HepG2 (cell line): ENCODE data around the gene PLXND1. TPM values are rescaled to one million over a fixed set of nuclear protein-coding genes. Genes with fewer than 3 reads are reported as not detected.

ENCODE experiments used
- GATA4 ChIP-seq: sonication (generic); IDR thresholded peaks from 2 replicates; pipeline ENCODE4 v1.6.1; 2016; ENCODE audit warnings: antibody characterized with exemption, low read depth, borderline replicate concordance
- GFI1 ChIP-seq: sonication (generic); formaldehyde crosslinking; IDR thresholded peaks from 2 replicates; pipeline ENCODE4 v1.5.0; 2020; ENCODE audit warnings: missing genetic modification reagents, mild to moderate bottlenecking, borderline replicate concordance
- PHF21A ChIP-seq: sonication (generic); formaldehyde crosslinking; IDR thresholded peaks from 2 replicates; pipeline ENCODE4 v1.5.0; 2020; ENCODE audit warnings: mild to moderate bottlenecking, missing genetic modification reagents
- RBAK ChIP-seq: sonication (generic); formaldehyde crosslinking; IDR thresholded peaks from 2 replicates; pipeline ENCODE4 v1.5.1; 2020; ENCODE audit warnings: mild to moderate bottlenecking, missing genetic modification reagents
- ZFP90 ChIP-seq: sonication (generic); formaldehyde crosslinking; IDR thresholded peaks from 2 replicates; pipeline ENCODE4 v1.8.0; 2022; ENCODE audit warnings: missing genetic modification reagents, mild to moderate bottlenecking, inconsistent platforms, borderline replicate concordance
- ZNF263 ChIP-seq: sonication (generic); formaldehyde crosslinking; IDR thresholded peaks from 2 replicates; pipeline ENCODE4 v1.4.0; 2020; ENCODE audit warnings: missing genetic modification reagents
- ZSCAN12 ChIP-seq: sonication (generic); formaldehyde crosslinking; IDR thresholded peaks from 2 replicates; pipeline ENCODE4 v1.9.0; 2021; ENCODE audit warnings: mild to moderate bottlenecking, missing genetic modification reagents
- polyA plus RNA-seq, 8 experiments: library from polyadenylated mRNA; depleted of rRNA in 3 of 8; stranded (reverse) in 7 of 8; unstranded in 1 of 8; fragments of >200 nt; fragmentation: Illumina TruSeq in 4 of 8; extraction: Trizol in 4 of 8; gene quantifications; 2 replicates each; pipeline versions ENCODE4 v1.2.1 to v1.2.3, GENCODE V29; 2011 to 2016; ENCODE audit warnings: low read depth in 4 of 8, missing spikeins in 1 of 8, mixed read lengths in 1 of 8; ENCODE audit not compliant: insufficient read depth in 1 of 8
- total RNA-seq, 5 experiments: library from RNA; depleted of rRNA; stranded (reverse); fragments of >200 nt; fragmentation: Illumina TruSeq; extraction: Trizol; gene quantifications; 2 replicates each; pipeline ENCODE4 v1.2.3, GENCODE V29; 2016; ENCODE audit warnings: low read depth in 1 of 5
- TF ChIP-seq, protein P1 (sequence below): sonication (generic); formaldehyde crosslinking; IDR thresholded peaks from 2 replicates; pipeline ENCODE4 v1.4.0; 2020; ENCODE audit warnings: missing genetic modification reagents, borderline replicate concordance
- TF ChIP-seq, protein P2 (sequence below): sonication (generic); formaldehyde crosslinking; IDR thresholded peaks from 2 replicates; pipeline ENCODE4 v1.8.1; 2023; ENCODE audit warnings: mild to moderate bottlenecking, moderate library complexity, missing genetic modification reagents
- TF ChIP-seq, protein P3 (sequence below): sonication (generic); formaldehyde crosslinking; IDR thresholded peaks from one replicate; pipeline ENCODE4 v1.5.1; 2020; ENCODE audit warnings: mild to moderate bottlenecking, missing genetic modification reagents; ENCODE audit errors: not compliant biosample characterization
- TF ChIP-seq, protein P4 (sequence below): sonication (generic); formaldehyde crosslinking; IDR thresholded peaks from 2 replicates; pipeline ENCODE4 v1.5.0; 2020; ENCODE audit warnings: mild to moderate bottlenecking, missing genetic modification reagents

PLXND1 gene
- total and polyA plus RNA-seq, 2 of the 13 experiments (the other 11 are each of a cell fraction or from before 2014, with no cell fraction given) = 15.9 to 42.0 TPM

DNA sequence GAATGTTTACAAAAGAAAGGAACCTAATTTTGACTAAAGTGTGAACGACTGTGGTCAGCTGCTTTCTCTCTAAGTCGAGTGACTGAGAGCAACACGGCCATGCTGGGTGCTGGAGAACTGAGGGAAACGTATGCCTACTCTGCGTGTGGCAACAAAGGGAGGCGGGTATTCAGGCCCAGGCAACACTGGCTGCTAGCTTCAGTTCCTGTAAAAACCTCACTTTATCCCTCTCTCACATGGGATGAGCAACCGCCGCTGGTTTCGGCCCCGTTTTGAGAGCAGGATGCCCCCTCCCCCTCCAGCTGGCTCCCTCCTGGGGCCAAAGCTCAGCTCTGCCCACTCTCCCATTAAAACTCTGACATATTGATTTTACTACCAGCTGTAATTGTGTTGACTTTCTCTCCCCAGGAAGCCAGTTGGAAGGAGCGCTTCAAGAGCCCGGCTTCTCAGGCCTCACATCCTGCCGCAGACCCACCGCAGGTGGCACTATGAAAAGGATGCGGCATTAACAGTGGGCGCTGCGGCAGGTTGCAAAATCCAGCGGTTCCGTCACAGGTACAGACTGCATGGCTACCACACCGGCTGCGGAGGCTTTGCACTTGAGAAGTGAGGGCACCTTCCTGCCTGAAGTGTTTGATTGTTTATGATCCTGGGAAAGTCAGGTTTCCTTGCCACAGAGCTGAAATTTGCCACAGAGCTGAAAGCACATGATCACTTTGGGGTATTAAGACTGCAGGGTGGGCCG lies 12.7 kb downstream of the PLXND1 start (continued):
- TF ChIP-seq, protein P1, sequence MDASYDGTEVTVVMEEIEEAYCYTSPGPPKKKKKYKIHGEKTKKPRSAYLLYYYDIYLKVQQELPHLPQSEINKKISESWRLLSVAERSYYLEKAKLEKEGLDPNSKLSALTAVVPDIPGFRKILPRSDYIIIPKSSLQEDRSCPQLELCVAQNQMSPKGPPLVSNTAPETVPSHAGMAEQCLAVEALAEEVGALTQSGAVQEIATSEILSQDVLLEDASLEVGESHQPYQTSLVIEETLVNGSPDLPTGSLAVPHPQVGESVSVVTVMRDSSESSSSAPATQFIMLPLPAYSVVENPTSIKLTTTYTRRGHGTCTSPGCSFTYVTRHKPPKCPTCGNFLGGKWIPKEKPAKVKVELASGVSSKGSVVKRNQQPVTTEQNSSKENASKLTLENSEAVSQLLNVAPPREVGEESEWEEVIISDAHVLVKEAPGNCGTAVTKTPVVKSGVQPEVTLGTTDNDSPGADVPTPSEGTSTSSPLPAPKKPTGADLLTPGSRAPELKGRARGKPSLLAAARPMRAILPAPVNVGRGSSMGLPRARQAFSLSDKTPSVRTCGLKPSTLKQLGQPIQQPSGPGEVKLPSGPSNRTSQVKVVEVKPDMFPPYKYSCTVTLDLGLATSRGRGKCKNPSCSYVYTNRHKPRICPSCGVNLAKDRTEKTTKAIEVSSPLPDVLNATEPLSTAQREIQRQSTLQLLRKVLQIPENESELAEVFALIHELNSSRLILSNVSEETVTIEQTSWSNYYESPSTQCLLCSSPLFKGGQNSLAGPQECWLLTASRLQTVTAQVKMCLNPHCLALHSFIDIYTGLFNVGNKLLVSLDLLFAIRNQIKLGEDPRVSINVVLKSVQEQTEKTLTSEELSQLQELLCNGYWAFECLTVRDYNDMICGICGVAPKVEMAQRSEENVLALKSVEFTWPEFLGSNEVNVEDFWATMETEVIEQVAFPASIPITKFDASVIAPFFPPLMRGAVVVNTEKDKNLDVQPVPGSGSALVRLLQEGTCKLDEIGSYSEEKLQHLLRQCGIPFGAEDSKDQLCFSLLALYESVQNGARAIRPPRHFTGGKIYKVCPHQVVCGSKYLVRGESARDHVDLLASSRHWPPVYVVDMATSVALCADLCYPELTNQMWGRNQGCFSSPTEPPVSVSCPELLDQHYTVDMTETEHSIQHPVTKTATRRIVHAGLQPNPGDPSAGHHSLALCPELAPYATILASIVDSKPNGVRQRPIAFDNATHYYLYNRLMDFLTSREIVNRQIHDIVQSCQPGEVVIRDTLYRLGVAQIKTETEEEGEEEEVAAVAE (CRISPR knock-in tag) = no peak
- TF ChIP-seq GATA4 (no peak), GFI1 (no peak; the same call in 1 of the 2 replicates), ZSCAN12 (CRISPR knock-in tag) (no peak), PHF21A (CRISPR knock-in tag) (peak; percentile 95), ZFP90 (no peak; the same call in 1 of the 2 replicates), RBAK (CRISPR knock-in tag) (no peak), ZNF263 (CRISPR knock-in tag) (peak; percentile 69; the same call in 1 of the 2 replicates)
- TF ChIP-seq, protein P2, sequence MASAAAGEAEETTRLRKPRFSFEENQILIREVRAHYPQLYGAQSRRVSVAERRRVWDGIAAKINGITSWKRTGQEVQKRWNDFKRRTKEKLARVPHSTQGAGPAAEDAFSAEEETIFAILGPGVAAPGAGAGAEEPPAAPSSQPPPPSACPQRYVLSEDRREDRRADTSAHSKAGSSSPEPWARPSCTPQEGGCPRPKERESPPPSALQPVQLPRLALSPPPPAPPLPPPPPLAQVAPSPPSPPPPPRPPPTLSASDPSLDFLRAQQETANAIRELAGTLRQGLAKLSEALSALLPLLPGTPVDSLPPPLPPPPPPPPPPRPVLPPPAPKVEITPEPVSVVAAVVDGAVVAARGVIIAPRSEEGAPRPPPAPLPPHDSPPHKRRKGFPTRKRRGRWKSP (CRISPR knock-in tag) = peak; percentile 62
- TF ChIP-seq, protein P3, sequence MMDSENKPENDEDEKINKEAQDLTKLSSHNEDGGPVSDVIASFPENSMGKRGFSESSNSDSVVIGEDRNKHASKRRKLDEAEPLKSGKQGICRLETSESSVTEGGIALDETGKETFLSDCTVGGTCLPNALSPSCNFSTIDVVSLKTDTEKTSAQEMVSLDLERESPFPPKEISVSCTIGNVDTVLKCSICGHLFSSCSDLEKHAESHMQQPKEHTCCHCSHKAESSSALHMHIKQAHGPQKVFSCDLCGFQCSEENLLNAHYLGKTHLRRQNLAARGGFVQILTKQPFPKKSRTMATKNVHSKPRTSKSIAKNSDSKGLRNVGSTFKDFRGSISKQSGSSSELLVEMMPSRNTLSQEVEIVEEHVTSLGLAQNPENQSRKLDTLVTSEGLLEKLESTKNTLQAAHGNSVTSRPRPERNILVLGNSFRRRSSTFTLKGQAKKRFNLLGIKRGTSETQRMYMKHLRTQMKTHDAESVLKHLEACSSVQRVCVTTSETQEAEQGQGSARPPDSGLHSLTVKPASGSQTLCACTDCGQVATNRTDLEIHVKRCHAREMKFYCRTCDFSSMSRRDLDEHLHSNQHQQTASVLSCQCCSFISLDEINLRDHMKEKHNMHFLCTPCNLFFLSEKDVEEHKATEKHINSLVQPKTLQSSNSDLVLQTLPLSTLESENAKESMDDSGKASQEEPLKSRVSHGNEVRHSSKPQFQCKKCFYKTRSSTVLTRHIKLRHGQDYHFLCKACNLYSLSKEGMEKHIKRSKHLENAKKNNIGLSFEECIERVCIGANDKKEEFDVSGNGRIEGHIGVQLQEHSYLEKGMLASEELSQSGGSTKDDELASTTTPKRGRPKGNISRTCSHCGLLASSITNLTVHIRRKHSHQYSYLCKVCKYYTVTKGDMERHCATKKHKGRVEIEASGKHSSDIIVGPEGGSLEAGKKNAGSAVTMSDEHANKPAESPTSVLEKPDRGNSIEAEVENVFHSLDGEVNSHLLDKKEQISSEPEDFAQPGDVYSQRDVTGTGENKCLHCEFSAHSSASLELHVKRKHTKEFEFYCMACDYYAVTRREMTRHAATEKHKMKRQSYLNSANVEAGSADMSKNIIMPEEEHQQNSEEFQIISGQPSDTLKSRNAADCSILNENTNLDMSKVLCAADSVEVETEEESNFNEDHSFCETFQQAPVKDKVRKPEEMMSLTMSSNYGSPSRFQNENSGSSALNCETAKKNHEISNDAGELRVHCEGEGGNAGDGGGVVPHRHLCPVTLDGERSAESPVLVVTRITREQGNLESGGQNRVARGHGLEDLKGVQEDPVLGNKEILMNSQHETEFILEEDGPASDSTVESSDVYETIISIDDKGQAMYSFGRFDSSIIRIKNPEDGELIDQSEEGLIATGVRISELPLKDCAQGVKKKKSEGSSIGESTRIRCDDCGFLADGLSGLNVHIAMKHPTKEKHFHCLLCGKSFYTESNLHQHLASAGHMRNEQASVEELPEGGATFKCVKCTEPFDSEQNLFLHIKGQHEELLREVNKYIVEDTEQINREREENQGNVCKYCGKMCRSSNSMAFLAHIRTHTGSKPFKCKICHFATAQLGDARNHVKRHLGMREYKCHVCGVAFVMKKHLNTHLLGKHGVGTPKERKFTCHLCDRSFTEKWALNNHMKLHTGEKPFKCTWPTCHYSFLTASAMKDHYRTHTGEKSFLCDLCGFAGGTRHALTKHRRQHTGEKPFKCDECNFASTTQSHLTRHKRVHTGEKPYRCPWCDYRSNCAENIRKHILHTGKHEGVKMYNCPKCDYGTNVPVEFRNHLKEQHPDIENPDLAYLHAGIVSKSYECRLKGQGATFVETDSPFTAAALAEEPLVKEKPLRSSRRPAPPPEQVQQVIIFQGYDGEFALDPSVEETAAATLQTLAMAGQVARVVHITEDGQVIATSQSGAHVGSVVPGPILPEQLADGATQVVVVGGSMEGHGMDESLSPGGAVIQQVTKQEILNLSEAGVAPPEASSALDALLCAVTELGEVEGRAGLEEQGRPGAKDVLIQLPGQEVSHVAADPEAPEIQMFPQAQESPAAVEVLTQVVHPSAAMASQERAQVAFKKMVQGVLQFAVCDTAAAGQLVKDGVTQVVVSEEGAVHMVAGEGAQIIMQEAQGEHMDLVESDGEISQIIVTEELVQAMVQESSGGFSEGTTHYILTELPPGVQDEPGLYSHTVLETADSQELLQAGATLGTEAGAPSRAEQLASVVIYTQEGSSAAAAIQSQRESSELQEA (CRISPR knock-in tag) = no peak
- TF ChIP-seq, protein P4, sequence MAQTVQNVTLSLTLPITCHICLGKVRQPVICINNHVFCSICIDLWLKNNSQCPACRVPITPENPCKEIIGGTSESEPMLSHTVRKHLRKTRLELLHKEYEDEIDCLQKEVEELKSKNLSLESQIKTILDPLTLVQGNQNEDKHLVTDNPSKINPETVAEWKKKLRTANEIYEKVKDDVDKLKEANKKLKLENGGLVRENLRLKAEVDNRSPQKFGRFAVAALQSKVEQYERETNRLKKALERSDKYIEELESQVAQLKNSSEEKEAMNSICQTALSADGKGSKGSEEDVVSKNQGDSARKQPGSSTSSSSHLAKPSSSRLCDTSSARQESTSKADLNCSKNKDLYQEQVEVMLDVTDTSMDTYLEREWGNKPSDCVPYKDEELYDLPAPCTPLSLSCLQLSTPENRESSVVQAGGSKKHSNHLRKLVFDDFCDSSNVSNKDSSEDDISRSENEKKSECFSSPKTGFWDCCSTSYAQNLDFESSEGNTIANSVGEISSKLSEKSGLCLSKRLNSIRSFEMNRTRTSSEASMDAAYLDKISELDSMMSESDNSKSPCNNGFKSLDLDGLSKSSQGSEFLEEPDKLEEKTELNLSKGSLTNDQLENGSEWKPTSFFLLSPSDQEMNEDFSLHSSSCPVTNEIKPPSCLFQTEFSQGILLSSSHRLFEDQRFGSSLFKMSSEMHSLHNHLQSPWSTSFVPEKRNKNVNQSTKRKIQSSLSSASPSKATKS = no peak
